GM19238 (cell line): Measurements from ENCODE around the gene SCAMP2.
"Not testable (repeated sequence)": the region's sequence is repeated elsewhere in the genome, so short reads cannot be mapped to it uniquely, and the experiment has no call there.

Experiments
- DNase-seq: peaks from one replicate; pipeline ENCODE4 v3.0.0; 2011; ENCODE audit warnings: low spot score; ENCODE audit not compliant: insufficient read length

The SCAMP2 gene

DNA sequence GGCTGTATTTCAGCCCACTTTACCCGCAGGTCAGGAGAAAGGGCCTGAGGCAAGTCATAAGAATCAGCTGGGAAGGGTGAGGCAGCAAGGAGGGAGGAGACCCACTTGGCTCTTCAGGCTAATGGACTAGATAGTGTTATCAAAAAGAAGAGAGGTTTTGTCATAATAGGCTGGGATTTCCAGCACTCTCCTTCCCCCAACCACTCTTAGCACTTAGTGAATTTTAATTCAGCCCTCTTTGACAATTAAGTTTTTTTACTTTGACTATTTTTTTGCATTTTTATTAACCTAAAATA is 17.4 kb upstream of the SCAMP2 start:
- no peak for DNase-seq

GRCh38 chr15:74889883-74890664 is 16.9 kb upstream of the SCAMP2 start, which contains the start of gene MPI:
MPI (plus strand) TSS chr15:74890042; CDS start chr15:74890074, 32 bp downstream.
- peak; percentile 97 for DNase-seq

DNA sequence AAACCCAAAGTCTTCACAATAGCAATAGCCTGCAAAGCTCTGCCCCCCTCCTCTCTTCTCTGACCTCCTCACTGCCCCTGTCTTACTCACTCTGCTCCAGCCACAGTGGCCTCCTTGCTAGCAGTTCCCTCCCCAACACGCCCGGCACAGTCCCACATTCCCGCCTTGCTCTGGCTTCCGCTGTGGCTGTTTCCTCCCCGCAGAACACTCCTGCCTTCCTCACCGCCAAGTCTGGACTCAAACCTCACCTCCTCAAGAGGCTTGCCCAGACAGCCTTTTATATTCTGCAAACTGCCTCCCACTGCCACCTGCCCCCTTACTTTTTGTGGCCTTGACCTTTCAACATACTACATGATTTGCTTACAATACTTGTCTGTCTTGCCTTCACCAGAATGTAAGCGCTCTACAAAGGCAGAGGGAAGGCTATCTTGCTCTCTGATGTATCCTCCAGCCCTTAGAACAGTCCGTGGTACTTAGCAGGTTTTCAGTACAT is 16.3 kb upstream of the SCAMP2 start:
- DNase-seq, result peak; percentile 35

GRCh38 chr15:74888716-74889115 is 15.6 kb upstream of the SCAMP2 start:
- DNase-seq, result no peak

GRCh38 chr15:74887537-74888193 is 14.5 kb upstream of the SCAMP2 start:
- not testable (repeated sequence) for DNase-seq

DNA sequence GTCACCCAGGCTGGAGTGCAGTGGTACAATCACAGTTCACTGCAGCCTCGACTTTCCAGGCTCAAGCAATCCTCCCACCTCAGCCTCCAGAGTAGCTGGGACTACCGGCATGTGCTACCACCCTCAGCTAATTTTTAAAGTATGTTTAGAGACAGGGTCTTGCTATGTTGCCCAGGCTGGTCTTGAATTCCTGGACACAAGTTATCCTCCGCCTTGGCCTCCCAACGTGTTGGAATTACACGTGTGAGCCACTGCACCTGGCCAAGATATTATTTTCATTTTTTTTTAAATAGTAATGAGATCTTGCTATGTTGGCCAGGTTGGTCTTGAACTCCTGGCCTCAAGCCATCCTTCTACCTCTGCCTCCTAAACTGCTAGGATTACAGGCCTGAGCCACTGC is 12.3 kb upstream of the SCAMP2 start:
- DNase-seq, result no peak

GRCh38 chr15:74884428-74885223 is 11.5 kb upstream of the SCAMP2 start:
- DNase-seq, result no peak

GRCh38 chr15:74882528-74882927 is 9.4 kb upstream of the SCAMP2 start:
- DNase-seq, result no peak

DNA sequence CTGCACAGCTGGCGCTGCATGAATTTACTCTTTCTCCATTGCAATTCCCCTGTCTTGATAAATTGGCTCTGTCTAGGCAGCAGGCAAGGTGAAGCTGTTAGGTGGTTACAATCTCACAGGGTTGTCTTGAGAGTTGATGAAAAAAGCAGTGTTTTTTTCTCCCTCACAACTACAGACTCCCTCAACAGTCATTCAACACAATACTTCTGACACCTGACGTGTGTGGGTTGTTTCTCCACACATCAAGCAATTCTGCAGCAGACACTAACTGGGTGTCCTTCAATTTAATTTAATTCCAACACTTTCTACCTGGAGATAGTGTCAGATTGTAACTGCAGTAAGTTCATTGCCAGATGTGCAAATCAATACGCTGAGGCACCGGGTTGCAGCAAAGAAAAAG is 5.1 kb upstream of the SCAMP2 start:
- DNase-seq, result no peak

DNA sequence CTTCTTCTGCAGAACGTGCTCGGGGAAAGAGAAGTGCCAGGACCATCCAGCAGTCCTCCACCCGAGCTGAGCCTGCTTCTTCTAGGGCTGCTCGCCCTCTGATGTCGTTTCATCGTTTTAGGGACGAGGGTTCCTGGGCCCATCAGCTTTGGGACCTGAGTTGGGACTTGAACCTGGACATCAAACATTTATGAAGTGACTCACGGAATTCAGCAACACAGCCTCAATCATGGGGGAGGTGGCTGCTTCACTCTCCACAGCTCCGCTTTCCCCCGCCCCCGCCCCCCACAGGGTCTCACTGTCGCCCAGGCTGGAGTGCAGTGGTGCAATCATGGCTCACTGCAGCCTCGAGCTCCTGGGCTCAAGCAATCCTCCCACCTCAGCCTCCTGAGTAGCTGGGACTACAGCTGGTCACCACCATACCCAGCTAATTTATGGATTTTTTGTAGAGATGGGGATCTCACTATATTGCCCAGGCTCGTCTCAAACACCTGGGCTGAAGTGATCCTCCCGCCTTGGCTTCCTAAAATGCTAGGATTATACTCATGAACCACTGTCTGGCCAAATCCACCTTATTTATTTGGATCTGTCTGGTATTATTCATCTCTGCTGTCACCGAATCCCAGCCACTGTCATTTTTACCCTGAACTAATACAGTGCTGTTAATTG is 725 bp upstream of the SCAMP2 start:
- no peak for DNase-seq

DNA sequence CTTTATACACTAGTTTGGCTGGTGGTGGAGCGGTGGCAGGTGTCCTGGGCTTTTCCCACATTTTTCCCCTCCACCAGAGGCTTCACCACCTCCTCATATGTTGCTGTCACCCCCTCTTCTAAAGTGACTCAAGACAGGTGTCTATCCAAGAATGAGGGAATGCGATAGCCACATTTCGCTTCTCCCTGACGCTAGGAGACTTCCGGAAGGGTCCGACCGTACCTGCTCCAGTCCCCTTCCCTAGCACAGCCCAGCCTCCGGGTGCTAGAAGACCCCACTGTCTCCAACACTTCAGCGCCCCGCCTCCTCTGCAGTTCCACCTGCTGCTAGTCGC is 496 bp downstream of the SCAMP2 start:
- no peak for DNase-seq

GRCh38 chr15:74870436-74871215 is 2.5 kb downstream of the SCAMP2 start:
- no peak for DNase-seq

DNA sequence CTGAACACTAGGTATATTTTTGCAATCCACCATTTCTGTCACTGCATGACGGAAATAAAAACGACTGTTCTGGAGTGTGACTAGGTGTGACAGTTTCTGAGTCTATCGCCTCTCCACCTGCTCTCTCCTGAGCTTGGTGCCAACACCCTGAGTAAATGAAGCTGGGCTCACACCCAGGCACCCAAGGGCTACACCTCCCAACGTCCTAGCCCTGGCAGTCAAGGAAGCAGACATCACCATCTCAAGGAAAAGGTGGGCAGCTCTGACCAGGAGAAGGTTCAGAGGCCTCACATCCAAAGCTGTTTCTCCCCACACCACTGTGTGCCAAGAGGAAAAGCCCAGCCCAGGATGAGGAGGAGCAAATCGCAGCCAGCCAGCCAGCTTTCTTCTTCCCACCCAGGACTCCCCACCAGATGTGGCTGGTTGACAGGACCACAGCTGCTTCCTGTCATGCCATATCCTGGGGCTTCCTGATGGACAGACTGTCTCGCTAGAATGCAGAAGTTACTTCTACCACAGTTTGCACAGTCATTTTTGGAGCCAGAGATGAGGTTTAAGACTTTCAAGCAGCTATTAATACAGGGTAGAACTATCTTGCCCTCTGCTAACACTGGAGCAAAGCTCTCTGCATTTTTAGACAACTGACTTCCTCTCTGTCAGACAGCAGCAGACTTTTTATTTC is 3.3 kb downstream of the SCAMP2 start:
- peak; percentile 77 for DNase-seq

DNA sequence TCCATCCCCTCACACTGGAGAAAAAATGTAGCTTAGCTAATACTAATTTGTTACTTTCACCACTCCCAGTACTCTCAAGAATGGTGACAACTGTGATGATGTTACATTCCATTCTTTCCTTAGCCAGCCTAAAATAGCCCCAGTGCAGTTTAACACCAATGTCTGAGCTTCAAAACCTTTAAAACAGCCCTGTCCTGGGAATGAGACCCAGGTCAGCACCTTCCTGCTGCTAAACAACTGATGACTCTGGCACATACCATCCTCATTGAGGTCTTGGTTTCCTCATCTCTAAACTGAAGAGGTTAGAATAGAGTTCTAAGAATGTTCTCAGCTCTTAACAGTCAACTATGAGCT is 3.8 kb downstream of the SCAMP2 start:
- DNase-seq, result no peak

- DNase-seq, result no peak
Observed at GRCh38 chr15:74868059-74868458, 5.1 kb downstream of the SCAMP2 start.

- DNase-seq, result no peak
Observed at GRCh38 chr15:74867466-74868038, 5.6 kb downstream of the SCAMP2 start.

- no peak for DNase-seq
Observed at GRCh38 chr15:74866090-74866489, 7.1 kb downstream of the SCAMP2 start.

DNA sequence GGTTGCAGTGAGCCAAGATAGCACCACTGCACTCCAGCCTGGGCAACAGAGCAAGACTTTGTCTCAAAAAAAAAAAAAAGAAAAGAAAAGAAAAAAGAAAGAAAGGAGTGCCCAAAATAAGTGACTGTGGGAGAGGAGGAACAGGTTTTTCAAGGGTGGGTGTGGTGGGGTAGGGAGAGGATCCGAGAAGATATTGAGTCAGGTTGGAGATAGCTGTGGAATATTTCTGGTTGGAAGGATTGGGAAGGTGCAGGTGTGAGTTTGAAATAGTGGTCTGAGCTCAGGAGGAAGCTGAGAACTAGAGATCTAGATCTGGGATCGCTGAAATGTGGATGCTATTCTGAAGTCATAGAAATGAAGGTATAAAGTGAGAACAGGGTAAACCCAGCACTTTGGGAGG is 7.8 kb downstream of the SCAMP2 start:
- DNase-seq, result no peak

DNA sequence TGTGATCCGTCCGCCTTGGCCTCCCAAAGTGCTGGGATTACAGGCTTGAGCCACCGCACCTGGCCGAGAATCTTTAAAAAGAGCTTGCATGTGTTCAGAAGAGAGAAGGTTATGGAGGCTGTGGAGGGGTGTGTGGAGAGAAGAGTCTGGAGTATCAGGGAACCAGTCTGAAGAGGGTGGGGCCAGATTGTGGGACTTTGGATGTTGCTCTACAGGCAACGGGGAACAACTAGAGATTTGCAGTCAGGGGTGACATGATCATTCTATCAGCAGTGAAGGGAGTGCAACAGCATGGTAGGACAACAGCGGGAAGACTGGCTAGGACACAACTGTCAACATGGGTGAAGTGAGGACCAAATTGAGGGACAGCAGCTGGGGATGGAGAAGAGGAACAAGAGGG is 8.9 kb downstream of the SCAMP2 start:
- DNase-seq, result no peak
